K562 (cell line): ENCODE data around the gene TRIM3.

ENCODE experiments used
- CTCF ChIP-seq, 3 experiments: IDR thresholded peaks in 2 of 3; conservative IDR thresholded peaks in 1 of 3; 2 replicates each; pipeline ENCODE4 v1.5.1; 2011 to 2012; ENCODE audit warnings: low read length in 3 of 3, mild to moderate bottlenecking in 3 of 3, control low read depth in 2 of 3, improper control_type of control experiment in 1 of 3, inconsistent platforms in 1 of 3, low read depth in 1 of 3, mixed read lengths in 1 of 3, moderate library complexity in 1 of 3; ENCODE audit not compliant: insufficient read depth in 2 of 3
- HNRNPK ChIP-seq: fragments of 200-400 bp; formaldehyde crosslinking; IDR thresholded peaks from one replicate; pipeline ENCODE4 v1.6.1; 2018; ENCODE audit warnings: mild to moderate bottlenecking, low read depth, low read length; ENCODE audit not compliant: poor library complexity, severe bottlenecking
- POLR2B ChIP-seq: fragments of 450-650 bp; IDR thresholded peaks from 2 replicates; pipeline ENCODE4 v1.6.1; 2018; ENCODE audit warnings: low read depth; ENCODE audit not compliant: partially characterized antibody

- no peak for TF ChIP-seq POLR2B
- TF ChIP-seq CTCF (IDR thresholded peaks at IDR 0.05 in 2 of 3, conservative IDR thresholded peaks at IDR 0.05 in 1 of 3; ENCODE audit: insufficient read depth in 2 of 3, low read depth in 1 of 3, low read length in 3 of 3), result no peak
- TF ChIP-seq HNRNPK, result no peak
Observed at GRCh38 chr11:6482441-6482840, 8.7 kb upstream of the TRIM3 start.
